Hepatocyte (in vitro differentiated cells): ENCODE data around the gene RFTN1.

Experiments
- CTCF ChIP-seq: fragments of 200-600 bp; sonication (generic); IDR thresholded peaks from 2 replicates; pipeline ENCODE4 v1.5.1; 2016; ENCODE audit warnings: antibody characterized with exemption, mild to moderate bottlenecking; ENCODE audit not compliant: poor library complexity
- EZH2 ChIP-seq: fragments of 200-600 bp; sonication (generic); IDR thresholded peaks from 2 replicates; pipeline ENCODE4 v1.6.1; 2016; ENCODE audit warnings: antibody characterized with exemption, mild to moderate bottlenecking, borderline replicate concordance
- EZH2phosphoT487 ChIP-seq: fragments of 200-600 bp; sonication (generic); IDR thresholded peaks from one replicate; pipeline ENCODE4 v1.6.1; 2018; ENCODE audit warnings: antibody characterized with exemption, mild to moderate bottlenecking, low read depth, moderate library complexity; ENCODE audit not compliant: unreplicated experiment, severe bottlenecking

GRCh38 chr3:16503191-16503776, 10.2 kb downstream of the RFTN1 start:
- TF ChIP-seq EZH2 = no peak
- TF ChIP-seq CTCF = no peak
- TF ChIP-seq EZH2phosphoT487 = no peak
